ENCODE measurements around the gene CLIP3. TPM values are rescaled to one million over a fixed set of nuclear protein-coding genes. Genes with fewer than 3 reads are reported as not detected.

Gene CLIP3
- total RNA-seq, 2 donors from 2014 or later: 3.3 to 4.9 TPM

DNA sequence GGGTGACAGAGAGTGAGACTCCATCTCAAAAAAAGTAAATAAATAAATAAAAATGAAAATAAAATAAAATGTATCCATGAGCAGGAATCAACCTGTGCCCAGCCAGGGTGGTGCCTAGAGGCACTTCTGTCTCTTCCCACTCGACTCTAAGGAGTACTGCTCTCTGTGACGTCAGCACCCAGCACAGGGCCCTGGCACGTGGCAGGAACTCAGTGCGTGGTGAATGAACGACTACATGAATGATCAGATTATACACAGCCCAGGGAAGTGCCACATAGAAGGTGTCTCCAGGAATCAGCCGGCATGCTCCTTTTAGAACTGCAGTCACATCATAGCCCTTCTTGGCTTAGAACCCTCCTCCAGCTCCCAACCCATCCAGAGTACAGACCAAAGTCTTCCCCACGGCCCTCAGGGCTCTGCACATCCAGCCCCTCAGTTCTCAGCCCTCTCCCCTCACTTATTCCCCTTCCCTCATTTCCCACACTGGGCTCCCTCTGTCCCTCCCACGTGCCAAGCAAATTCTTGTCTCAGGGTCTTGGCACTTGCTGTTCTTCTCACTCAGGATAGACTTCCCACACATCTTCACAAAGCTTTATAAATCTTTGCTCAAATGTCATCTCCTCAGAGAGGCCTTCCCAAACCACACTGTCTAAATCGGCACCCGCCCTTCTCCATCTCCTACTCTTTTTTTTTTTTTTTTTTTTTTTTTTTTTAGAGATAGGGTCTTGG lies 4.2 kb downstream of the CLIP3 start:
- intact Hi-C loops (cut with DNase I): no loop called here
- H3K9me3 ChIP-seq: no peaks in the 10 kb centered on the region
- no peak overlapping the region for H3K27ac ChIP-seq
- H3K27me3 ChIP-seq: peaks cover 0 to 6% of the 10 kb centered on the region in 2 donors
- ATAC-seq (no peak), DNase-seq (no peak)
- H3K4me3 ChIP-seq: no peak overlapping the region
- WGBS, 2 donors: 72 to 84% methylated on average over 10 of the region's 10 CpGs
- TF ChIP-seq, protein P1, sequence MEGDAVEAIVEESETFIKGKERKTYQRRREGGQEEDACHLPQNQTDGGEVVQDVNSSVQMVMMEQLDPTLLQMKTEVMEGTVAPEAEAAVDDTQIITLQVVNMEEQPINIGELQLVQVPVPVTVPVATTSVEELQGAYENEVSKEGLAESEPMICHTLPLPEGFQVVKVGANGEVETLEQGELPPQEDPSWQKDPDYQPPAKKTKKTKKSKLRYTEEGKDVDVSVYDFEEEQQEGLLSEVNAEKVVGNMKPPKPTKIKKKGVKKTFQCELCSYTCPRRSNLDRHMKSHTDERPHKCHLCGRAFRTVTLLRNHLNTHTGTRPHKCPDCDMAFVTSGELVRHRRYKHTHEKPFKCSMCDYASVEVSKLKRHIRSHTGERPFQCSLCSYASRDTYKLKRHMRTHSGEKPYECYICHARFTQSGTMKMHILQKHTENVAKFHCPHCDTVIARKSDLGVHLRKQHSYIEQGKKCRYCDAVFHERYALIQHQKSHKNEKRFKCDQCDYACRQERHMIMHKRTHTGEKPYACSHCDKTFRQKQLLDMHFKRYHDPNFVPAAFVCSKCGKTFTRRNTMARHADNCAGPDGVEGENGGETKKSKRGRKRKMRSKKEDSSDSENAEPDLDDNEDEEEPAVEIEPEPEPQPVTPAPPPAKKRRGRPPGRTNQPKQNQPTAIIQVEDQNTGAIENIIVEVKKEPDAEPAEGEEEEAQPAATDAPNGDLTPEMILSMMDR (IDR thresholded peaks at IDR 0.05): no peak
- no peak for TF ChIP-seq POLR2A (IDR thresholded peaks at IDR 0.05)
- H3K4me1 ChIP-seq: peaks cover 7% of the 10 kb centered on the region
- no peaks in the 10 kb centered on the region for H3K36me3 ChIP-seq (replicated peaks in 1 of 2; ENCODE audit: insufficient read depth in 1 of 2, low read depth in 2 of 2)

DNA sequence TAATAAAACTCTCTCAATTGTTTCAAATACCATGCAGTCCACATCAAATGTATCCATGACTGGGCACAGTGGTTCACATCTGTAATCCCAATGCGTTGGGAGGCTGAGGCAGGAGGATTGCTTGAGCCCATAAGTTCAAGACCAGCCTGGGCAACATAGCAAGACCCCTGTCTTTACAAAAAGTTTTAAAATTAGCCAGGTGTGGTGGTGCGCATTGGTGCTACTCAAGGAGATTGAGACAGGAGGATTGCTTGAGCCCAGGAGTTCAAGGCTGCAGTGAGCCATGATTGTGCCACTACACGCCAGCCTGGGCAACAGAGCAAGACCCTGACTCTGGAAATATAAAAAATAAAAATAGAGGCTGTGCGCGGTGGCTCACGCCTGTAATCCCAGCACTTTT lies 5.0 kb downstream of the CLIP3 start:
- WGBS, 2 donors: 86 to 89% methylated on average over 6 of the region's 6 CpGs
- no peak for ATAC-seq
- H3K36me3 ChIP-seq (replicated peaks in 1 of 2; ENCODE audit: insufficient read depth in 1 of 2, low read depth in 2 of 2): no peaks in the 10 kb centered on the region

DNA sequence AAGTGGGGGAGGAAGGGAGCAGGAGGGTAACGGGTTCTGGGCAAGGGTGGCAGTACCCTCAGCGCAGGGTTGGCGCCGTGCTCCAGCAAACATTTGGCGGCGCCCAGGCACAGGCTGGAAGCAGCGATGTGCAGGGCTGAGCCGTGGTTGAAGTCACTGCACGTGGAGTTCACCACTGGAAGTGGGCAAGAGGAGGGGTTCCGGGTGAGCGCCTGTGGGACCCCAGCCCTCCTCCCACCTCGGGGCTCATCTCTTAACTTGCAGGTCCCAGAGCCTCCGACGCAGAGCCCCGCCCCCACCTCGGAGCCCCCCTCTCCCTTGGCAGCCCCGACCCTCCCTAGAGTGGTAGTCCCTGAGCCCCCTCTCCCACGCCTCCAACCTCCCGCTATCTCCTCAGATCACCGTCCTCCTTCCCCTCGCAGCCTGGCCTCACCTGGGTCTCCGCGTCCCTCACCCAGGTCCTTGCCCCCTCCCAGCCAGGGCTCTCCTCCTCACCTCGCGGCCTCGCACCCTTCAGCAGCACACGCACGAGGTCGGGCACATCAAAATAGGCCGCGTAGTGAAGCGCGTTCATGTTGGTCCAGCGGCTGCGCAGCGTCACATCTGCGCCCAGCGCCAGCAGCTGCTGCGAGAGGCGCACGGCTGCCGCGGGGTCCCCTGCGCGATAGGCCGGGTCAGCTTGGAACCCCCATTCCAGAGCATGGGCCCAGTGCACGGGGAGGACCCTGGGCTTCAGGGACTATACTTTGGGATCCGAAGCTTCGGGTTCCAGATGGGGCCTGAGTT lies 6.4 kb downstream of the CLIP3 start:
- intact Hi-C loops (cut with DNase I): no loop called here
- 93 to 97% methylated on average over 25 to 49 of the region's 49 CpGs for WGBS, 2 donors
- no peak for DNase-seq
- no peak for ATAC-seq
- no peak for TF ChIP-seq POLR2A (IDR thresholded peaks at IDR 0.05)
- TF ChIP-seq, protein P1 (IDR thresholded peaks at IDR 0.05): no peak
- no peaks in the 10 kb centered on the region for H3K27me3 ChIP-seq
- no peak overlapping the region for H3K4me3 ChIP-seq
- H3K27ac ChIP-seq: no peak overlapping the region
- no peaks in the 10 kb centered on the region for H3K4me1 ChIP-seq
- H3K9me3 ChIP-seq: no peaks in the 10 kb centered on the region
- H3K36me3 ChIP-seq (replicated peaks in 1 of 2; ENCODE audit: insufficient read depth in 1 of 2, low read depth in 2 of 2): no peaks in the 10 kb centered on the region

More for the DNA sequence above, 5.0 kb downstream of the CLIP3 start:
- Histone ChIP-seq H3K4me3 (no peak overlapping the region), H3K4me1 (peaks cover 5% of the 10 kb centered on the region), H3K9me3 (no peaks in the 10 kb centered on the region), H3K27ac (no peak overlapping the region), H3K27me3 (peaks cover 0 to 3% of the 10 kb centered on the region in 2 donors)
- intact Hi-C loops (cut with DNase I): no loop called here
- TF ChIP-seq, protein P1 (IDR thresholded peaks at IDR 0.05): no peak
- TF ChIP-seq POLR2A (IDR thresholded peaks at IDR 0.05): no peak
- DNase-seq: no peak

DNA sequence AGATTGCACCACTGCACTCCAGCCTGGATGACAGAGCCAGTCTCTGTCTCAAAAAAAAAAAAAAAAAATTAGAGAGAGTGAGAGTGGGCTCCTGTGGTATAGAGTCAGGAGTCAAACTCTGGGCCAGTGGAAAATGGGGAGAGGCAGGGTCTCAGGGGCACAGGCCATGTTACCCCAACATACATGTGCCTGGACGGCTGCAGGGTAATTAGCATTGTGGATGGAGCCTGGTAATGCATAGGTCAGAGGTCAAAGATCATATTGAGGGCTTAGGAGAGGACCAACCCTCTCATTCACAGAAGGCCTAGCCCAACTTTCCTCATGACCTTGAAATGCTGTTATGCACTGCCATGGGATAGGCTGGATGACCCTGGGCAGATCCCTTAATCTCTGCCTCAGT lies 7.1 kb downstream of the CLIP3 start:
- intact Hi-C loops (cut with DNase I): no loop called here
- DNase-seq: no peak
- Histone ChIP-seq H3K4me3 (no peak overlapping the region), H3K27ac (no peak overlapping the region), H3K9me3 (no peaks in the 10 kb centered on the region), H3K36me3 (replicated peaks in 1 of 2; ENCODE audit: insufficient read depth in 1 of 2, low read depth in 2 of 2) (no peaks in the 10 kb centered on the region), H3K27me3 (no peaks in the 10 kb centered on the region), H3K4me1 (no peaks in the 10 kb centered on the region)
- ATAC-seq: no peak
- TF ChIP-seq POLR2A (IDR thresholded peaks at IDR 0.05): no peak
- TF ChIP-seq, protein P1 (IDR thresholded peaks at IDR 0.05): no peak
- WGBS, 2 donors: 80 to 83% methylated on average over 1 of the region's 1 CpG
